Epithelial cell of esophagus (primary cell): Measurements from ENCODE around the gene TREML2.

Experiments used
- DNase-seq: peaks from one replicate; pipeline ENCODE4 v3.0.0; 2010; ENCODE audit warnings: low read depth
- H3K4me3 ChIP-seq: 2 replicates; pipeline ENCODE4 v1.5.1; 2011; ENCODE audit warnings: mild to moderate bottlenecking, low read length, control low read depth
- TF ChIP-seq, protein P1 (sequence below): IDR thresholded peaks from 2 replicates; pipeline ENCODE4 v1.5.1; 2011; ENCODE audit warnings: low read depth, mild to moderate bottlenecking, low read length, control low read depth, inconsistent platforms; ENCODE audit not compliant: insufficient read depth; ENCODE audit errors: missing control alignments

The TREML2 gene

DNA sequence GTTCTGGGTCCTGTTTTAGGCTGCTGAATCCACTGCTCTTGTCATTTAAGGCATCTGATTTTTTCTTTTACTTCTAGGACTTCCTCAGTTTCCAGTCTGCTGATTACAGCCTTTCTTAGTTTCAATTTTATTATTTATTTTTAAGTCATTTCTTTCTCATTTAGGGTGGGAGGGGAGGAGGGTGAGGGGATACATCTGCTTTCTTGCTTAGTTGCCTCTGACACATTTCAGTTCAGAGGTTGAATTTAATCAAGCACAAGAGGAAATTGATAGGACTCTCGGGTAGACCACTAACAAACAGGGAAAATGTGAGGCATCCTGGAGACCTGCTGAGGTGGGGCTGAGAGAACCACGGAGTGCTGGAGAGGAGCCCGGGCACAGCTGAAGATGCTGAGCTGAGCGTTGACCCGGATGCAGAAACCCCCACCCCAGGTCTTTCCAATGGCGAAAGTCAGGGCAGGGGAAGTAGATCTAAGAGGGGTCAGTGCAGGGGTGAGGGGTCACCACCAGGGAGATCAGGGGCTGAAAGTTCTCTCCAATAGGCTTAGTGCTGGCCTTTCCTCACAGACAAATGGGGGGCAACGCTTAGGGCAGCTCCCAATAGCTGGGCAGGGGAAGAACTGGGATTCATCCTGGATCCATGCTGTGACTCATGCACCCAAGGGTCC, 7.6 kb upstream of the TREML2 start:
- TF ChIP-seq, protein P1, sequence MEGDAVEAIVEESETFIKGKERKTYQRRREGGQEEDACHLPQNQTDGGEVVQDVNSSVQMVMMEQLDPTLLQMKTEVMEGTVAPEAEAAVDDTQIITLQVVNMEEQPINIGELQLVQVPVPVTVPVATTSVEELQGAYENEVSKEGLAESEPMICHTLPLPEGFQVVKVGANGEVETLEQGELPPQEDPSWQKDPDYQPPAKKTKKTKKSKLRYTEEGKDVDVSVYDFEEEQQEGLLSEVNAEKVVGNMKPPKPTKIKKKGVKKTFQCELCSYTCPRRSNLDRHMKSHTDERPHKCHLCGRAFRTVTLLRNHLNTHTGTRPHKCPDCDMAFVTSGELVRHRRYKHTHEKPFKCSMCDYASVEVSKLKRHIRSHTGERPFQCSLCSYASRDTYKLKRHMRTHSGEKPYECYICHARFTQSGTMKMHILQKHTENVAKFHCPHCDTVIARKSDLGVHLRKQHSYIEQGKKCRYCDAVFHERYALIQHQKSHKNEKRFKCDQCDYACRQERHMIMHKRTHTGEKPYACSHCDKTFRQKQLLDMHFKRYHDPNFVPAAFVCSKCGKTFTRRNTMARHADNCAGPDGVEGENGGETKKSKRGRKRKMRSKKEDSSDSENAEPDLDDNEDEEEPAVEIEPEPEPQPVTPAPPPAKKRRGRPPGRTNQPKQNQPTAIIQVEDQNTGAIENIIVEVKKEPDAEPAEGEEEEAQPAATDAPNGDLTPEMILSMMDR: no peak
- DNase-seq: no peak
- H3K4me3 ChIP-seq: no peak overlapping the region

DNA sequence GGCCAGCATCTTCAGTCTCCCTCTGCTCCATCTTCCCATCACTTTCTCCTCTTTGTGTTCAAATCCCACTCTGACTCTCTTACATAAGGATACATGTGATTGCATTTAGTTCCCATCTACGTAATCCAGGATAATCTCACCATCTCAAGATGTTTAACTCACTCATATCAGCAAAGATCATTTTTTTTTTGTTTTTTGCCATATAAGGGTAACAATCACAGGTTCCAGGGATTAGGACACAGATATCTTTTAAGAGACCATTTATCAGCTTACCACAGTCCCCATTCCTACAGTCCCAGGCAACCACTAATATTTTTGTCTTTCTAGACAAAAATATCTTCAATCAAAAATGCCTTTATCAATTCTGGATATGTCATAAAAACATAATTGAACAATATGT, 3.2 kb upstream of the TREML2 start:
- DNase-seq: no peak
- H3K4me3 ChIP-seq: no peak overlapping the region
- TF ChIP-seq, protein P1: no peak

DNA sequence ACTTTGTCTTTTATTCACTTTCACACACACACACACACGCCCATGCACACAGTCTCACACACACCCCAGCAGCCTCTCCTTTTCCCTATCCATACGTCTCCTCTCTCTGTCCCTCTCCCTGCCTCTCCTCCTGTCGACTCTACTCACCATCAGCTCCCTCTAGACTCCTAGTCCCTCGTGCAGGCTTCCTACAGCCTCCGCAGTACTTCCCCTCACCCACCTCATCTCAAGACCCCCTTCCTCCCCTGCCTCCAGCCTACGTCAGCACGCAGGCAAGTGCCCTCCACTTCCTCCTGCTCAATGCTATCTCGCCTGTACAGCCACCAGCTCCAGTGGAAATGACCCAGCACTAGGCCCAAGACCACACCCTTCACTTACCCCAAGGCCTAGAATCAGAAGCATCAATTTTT, 820 bp upstream of the TREML2 start:
- DNase-seq: no peak
- TF ChIP-seq, protein P1: no peak
- H3K4me3 ChIP-seq: no peak overlapping the region

DNA sequence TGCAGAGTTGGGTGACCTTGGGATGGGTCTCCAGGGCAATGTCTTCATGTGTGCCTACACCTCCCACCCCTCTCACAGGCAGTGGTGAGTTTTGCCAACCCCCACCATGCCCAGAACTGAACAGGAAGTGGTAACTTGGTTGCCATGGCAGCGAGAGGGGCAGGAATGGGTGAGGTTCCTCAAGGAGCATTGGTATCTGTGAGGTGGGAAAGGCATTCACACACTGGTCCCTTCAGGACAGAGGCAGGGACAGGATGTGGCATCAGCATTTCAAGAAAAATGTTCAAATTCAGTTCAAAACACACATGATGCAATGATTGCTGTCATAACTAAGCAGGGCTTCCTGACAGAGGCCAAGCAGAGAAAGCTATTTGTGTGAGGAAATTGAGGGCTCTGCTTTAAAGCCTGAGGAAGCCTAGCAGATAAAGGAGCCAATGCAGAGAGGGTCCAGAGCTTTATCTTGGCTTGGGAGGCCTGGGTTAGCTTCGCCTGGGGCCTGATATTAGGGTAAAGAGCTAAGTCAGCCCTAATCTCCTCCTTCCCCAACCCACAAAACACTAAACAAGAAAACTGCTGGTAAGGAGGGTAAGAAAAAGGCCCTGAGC, 551 bp downstream of the TREML2 start:
- TF ChIP-seq, protein P1: no peak
- DNase-seq: no peak
- no peak overlapping the region for H3K4me3 ChIP-seq

DNA sequence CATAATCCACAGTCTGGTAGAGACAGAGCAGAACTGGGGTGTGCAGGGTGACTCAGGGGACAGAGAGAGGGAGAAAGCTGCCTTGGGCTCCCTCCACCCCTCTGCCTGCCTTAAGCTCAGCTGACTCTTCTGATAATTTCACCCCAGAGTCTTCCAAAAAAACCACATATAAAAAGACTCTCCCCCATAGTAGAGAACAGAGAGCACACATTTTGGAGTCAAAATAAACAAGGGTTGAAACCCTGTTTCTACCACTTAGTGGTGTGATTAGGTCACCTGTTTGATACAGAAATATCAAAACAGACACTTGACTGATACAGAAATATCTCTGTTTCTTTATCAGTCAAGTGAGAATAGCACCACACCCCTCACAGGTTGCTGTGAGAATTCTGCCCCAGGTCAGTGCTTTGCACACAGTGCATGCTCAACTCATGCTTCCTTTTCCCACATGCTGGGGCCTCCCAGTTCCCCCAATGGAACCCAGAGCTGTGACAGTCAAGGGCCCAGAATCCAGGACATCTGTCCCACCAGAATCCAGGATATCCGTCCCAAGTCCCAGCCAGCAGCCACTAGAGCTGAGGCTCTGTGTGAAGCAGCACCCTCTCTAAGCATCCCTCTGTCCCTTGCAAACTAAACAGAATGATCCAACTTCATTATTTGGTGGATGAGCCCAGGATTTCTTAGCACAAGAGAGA, 1.2 kb downstream of the TREML2 start:
- no peak for DNase-seq
- no peak overlapping the region for H3K4me3 ChIP-seq
- TF ChIP-seq, protein P1: no peak

DNA sequence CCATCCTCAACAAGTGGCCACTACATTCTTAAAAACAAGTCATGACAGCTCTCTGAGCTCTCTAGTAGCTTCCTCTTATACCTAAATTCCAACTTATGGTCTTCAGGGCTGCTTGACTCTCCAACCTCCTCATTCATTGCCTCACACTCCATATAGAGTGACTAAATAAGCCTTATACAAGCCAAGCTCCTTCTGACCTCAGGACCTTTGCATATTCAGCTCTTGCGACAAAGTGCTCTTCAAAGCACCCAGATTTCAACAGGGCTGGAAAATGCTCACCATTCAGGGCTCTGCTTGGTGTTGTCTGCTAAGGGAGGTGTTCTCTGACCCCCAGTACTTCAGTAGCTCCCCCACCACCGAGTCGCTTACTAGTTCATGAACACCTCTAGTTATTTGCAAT, 3.7 kb downstream of the TREML2 start:
- no peak for DNase-seq
- TF ChIP-seq, protein P1: no peak
- no peak overlapping the region for H3K4me3 ChIP-seq

DNA sequence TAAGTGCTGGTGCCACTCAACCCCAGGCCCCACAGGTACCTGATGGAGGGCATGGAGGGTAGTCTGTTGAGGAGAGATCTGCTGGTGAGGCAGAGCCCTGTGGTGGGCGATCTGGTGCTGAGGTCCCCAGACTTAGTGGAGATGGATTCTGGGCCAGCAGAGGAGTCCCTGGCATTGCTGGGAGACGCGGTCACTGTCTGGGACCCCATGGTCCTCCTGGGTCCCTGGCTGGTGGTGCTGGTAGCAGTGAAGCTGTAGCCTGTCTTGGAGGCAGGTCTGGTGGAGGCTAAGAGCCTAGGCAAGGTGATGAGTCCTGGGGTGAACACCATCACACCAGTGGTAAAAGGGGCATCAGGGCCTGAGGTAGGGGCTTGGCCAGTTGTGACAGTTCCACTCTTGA, 6.6 kb downstream of the TREML2 start:
- no peak overlapping the region for H3K4me3 ChIP-seq
- DNase-seq: no peak
- TF ChIP-seq, protein P1: no peak
